ENCODE measurements around the gene GNG13.
"Not testable (repeated sequence)": the region's sequence is repeated elsewhere in the genome, so short reads cannot be mapped to it uniquely, and the experiment has no call there.

GNG13 gene, protein sequence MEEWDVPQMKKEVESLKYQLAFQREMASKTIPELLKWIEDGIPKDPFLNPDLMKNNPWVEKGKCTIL

DNA sequence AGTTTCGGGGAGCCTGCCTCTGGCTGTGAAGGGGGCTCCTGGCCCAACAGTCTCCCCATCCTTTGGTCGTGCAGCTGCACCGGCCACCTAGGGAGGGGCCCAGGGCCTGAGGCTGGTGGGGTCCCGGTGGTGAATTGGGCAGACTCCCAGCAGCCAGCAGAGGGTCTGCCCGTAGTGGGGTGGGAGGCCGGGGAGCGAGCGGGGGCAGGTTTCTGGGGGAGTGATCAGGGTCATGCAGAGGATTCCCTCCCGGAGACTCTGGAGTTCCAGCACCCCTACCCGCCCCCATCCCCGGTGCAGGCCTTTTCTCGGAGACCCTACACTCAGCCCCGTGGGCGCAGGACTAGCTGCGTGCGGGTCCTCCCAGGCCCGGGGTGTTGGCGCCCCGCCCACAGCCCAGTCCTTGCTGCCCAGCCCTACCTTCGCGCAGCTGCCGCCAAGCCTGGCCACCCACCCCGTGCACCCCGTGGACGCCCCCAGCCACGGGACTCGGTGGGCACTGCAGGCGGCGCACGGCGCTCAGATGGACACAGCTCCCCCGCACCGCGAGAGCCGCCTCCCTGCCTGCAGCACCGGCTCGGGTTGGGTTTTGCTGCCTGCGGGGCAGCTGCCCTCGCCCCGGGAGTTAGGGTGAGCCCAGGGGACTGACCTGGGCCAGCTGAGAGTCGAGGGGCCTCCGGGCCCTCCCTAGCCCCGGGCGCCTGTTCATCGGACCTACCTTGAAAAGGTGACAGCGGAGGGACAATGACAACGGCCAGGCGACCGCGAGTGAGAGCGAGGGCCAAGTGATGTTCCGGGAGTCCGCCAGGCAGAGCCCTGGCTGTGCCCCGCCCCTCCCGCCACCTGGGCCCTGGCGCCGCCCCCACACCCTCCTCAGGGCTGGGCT lies at the start of gene GNG13:
Gene GNG13 (minus strand): TSS at position 787 of the 886 bp plus-strand sequence. CDS start 1,657 bp downstream, outside the sequence.
- DNase-seq = no peak

DNA sequence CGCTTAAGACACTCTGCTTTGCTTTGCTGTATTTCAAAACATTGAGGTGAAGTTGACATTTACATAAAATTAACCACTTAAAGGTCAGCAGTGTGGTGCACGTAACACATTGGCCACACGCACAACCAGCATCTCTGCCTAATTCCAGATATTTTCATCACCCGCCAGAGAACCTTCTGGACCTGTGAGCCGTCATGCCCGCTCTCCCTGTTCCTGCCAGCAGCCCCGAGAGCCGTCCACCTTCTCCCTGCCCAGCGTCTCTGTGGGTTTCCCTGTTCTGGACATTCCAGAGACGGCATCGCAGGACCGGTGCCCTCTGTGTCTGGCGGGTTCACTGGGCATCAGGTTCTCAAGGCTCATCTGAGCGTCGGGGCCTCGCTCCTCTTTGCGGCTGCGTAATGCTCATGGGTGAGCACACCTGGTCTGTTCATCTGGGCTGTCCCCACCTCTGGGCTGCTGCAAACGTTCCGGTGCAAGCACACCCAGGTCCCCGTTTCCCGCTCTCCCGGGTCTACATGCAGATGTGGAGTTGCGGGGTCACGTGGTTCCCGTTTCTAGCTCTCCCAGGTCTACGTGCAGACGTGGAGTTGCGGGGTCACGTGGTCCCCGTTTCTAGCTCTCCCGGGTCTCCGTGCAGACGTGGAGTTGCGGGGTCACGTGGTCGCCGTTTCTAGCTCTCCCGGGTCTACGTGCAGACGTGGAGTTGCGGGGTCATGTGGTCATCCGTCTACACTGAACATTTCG lies 48.1 kb upstream of the GNG13 start:
- no peak for DNase-seq

DNA sequence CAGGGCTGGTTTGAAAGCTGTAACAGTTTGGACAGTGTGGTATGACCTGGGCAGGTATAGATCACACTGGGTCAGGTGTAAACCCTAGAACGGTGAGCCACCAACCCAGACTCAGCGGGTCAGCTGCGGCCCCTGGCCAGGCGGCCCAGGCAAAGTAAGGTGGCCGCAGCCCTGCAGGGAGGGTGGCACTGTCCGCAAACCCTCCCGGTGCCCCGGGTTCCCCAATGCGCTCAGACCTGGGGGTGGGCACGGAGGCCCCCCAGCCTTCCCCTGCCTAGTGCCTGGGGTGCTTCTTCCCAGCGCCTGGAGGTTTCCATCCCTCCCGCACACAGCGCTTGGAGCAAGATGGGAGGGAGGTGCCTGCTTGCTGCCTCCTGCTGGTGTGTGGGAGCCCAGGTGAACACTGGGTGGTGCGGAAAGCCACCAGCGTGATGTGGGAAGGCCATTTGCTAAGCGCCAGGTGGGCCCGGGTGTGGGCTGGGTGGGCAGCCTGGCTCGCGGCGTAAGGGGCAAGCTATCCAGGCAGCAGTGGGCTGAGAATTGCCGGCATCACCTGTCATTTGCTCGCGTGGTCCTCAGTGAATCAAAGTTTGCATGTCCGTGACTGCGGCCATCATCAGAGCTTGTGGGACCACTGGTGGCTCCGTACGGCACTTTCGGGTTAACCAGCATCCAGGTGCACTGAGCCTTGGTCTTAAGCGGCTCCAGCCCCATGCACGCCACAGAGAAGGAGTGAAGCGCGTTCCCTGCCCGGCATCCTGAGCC lies 47.3 kb upstream of the GNG13 start:
- DNase-seq = no peak

DNA sequence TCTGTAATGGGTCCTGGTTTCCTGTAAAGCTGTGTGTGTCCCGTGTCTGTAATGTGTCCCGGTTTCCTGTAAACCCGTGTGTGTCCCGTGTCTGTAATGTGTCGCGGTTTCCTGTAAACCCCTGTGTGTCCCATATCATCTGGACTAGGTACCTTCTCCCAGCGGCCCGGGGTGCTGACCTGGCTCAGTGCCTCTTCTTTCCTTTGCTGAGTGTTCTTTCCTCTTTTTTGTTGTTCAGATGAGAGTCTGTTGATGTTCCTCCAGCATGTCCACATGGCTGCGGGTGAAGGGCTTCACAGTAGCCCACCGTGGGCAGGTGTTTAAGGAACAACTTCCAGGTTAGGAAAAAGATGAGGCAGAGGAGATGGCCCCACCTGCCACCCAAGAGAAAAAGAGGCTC lies 46.6 kb upstream of the GNG13 start:
- DNase-seq = no peak

DNA sequence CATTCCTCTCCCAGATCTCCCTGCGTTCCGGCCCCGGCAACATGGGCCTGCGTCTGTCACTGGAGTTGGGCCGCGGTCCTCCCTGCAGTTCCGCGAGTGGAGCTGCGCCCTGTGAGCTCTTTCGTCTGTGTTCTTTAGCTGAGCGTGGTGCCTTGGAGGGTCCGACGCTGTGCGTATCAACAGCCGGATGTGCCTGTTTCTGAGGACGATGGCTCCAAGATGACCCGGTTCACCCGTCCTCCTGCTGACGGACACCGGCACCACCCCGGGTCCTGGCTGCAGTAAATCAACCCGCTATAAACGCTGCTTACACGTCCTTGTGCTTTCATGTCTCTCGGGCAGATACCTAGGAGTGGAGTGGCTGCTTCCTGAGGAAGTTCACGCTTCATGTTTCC lies 44.8 kb upstream of the GNG13 start:
- no peak for DNase-seq

DNA sequence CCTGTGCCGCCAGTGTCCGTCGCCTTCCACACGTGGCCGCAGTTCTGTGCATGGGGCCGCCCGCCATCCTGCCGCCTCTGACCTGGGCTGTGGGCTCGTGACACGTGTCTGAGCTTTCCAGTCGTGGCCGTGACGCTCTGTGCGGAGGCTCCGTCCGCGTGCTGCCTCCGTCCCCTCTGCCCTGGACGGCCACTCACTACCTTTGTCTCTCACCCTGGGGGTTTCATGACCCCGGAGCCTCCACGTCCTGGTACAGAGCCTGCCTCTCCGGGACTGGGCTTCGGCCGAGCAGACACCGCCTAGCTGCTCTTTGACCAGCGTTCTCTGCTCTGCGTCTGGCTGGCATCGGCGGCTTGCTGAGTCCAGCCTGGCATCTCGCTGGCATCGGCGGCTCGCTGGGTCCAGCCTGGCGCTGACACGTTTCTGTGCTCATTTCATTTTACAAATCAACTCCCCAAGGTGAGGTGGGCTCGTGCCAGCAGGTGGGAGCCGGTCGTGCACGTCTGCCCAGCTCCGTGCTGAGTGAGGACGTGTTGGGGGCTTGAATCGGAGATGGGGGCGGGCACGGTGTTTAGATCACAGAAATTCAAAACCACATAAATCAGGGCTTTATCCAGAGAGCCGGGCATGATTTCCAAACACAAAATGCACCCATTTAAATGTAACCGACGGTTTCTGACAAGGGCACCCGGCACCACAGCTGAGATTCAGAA lies 44.3 kb upstream of the GNG13 start:
- no peak for DNase-seq

DNA sequence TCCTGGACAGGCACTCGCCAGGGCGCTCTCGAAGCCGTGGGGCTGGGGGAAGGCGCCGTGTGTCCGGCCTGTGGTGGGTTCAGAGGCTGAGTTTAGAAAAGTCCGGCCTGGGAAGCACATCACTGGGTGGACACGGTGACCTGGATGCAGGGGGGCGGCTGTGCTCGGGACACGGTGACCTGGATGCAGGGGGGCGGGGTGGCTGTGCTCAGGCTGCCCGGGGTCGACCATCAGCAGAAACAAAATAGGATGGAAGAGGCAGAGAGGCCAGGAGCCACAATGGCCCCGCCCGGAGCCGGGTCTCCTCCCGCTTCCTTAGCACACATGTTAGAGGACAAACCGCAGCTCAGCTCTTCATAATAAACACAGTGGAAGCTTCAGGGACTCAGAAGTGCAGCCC lies 43.2 kb upstream of the GNG13 start:
- no peak for DNase-seq

DNA sequence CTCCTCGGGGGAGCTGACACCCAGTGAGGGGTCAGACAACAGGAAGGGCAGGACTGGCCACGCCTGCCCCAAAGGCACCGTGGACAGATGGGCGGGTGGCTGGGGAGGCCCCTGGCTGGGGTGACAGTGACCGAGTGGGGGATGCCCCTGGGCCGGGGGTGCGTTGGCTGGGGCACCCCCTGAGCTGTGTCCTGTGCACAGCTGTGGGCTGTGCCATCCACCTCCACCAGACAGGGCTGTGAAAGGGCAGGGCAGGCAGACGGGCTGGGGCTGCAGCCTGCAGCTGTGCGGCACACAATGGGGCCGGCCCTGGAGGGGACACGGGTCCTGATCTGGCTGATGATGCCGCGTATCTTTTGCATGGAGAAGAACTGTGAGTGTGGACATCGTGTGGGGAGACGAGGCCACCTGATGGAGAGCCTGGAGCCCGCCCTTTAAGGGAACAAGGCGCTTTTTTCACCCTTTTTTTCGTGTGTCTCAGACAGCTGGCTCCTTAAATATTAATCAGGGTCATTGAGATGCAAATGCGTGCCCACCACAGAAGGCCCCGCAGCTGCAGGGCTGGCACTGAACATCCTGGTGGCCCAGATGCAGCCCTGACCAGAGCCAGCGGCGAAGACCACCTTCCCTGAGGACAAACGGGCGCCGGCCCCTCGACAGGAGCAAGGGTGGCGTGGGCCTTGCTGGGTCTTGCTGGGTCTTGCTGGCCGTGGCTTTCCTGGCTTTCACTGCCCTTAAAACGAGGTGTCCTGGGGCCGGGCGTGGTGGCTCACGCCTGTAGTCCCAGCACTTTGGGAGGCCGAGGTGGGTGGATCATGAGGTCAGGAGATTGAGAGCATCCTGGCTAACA lies 42.4 kb upstream of the GNG13 start:
- no peak for DNase-seq

DNA sequence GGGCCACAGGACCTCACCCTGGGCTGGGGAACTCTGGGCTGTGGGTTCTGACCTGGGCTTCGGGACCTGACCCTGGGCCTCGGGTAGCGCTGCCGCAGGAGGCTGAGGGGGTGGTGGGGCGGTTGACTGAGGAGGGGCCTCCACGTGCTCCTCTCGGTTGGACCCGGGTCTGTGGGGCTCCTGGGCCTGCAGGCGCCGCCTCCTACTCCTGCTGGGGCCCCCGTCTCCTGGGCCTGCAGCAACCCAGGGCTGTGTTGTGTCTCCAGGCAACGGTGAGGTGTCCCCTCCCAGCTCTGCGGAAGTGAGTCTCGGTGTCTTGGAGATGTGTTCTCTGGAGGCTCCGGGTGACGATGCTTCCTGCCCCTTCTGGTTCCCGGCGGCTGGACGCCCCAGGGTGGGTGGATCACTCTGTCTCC lies 41.5 kb upstream of the GNG13 start:
- no peak for DNase-seq

DNA sequence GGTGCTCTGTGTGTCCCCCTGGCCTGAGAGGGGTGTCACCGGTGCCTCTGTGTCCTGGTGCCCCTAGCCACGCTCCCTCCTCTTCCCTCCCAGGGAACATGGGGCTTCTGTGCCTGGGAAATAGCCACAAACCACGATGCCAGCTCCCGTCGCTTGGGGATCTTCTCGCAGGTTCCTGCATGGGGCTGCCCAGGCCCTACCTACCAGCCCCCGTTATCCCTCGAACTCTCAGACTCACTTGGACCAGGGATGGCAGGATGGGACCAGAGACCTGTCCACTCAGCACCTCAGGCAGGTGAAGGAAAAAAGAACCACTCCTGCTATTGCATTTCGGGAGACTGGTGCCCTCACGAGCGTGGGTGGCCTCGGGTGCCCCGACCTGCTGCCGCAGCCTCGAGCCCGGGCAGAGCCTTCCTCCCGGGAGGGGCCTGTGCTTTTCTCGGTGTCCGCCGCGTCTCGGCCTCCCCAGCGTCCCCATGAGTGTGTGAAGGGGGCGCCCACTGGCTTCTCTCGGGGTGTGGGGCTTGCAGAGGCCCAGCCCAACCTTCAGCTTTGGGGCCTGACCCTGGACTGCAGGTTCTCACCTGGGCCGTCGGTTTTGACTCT lies 41.0 kb upstream of the GNG13 start:
- no peak for DNase-seq

DNA sequence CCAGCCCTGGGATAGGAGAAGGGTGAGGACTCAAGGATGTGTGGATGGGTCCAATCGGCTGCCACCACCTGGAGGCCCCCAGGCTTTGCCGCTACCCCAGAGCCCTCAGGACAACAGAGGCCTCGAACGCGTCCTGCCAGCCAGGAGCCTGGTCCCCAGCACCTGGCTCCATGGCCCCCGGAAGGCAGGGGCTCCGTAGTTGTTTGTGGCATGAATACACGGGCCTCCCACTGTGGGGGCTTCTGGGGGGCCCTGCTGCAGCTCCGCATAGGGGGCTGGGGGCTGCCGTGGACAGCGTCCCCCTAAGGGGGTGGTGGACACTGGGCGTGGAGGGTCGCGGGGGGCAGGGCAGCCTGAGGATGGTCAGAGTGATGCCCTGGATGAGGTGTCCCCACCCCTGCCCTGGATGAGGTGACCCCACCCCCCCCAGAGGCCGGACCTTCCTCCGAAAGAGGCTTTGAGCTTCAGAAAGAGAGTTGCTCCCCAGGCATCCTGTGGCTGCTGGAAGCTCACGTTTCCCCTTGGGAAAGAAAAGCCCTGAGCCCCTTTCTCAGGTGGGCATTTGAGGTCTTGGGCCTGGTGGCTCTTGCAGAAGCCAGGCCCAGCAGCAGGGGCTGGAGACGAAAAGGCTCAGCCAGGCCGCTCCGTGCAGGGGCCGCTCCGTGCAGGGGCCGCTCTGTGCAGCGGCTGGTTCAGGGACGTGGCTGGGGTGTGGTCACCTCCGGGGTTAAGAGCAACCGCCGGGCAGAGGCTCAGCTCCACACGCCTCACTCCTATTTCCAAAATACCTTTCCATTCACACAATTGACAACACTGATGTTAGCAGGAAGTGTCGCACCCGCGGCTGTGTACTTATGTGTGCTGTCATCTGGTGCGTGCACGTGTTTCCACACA lies 40.3 kb upstream of the GNG13 start:
- no peak for DNase-seq

DNA sequence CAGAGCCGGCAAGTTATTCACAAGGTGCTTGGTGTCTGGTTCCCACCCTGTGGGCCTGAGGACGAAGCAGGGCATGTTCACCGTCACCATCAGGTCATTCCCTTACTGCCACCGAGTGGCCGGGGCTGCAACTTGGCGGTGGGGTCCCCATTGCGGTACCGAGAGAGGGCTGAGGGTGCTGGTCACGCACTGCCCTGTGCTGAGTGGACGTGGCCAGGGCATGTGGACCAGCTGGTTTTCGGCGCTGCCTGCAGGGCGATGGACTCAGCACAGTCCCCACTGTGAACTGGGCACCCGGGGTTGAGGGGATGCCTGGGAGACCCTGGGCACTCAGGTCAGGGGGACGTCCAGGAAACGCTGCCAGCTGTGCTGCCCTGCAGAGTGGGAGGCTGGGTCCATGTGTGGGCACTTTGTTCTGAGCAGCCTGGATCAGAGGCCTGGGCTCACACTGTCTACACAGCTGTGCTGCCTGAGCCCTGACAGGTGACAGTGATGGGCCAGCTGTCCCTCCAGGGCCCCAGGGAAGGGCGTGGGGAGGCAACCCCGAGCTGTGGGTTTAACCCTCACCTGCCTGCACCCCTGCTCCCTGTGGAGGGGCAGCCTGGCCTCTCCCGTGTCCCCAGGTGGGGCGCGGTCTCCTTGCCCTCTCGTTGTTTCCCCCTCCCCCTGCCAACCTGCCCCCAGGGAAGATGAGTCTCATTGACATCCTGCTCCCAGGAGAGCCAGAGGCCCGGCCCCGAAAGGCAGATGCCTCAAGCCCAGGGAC lies 39.3 kb upstream of the GNG13 start:
- DNase-seq = no peak

DNA sequence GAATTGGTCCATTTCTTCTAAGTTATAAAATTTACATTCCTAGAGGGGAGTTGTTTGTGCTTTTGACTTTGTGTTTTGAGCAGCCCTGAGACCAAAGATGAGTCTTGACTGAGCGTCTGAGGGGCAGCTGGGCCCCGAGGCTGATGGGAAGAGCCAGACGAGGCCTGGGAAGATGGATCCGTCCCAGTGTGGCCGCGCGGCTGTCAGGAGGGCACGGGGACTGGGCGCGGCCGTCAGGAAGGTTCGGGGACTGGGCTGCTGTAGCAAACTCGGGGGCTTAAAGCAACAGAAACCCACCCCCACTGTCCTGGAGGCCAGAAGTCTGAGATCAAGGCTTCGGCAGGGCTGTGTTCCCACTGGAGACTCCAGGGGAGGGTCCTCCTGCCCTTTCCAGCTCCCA lies 38.2 kb upstream of the GNG13 start:
- no peak for DNase-seq

DNA sequence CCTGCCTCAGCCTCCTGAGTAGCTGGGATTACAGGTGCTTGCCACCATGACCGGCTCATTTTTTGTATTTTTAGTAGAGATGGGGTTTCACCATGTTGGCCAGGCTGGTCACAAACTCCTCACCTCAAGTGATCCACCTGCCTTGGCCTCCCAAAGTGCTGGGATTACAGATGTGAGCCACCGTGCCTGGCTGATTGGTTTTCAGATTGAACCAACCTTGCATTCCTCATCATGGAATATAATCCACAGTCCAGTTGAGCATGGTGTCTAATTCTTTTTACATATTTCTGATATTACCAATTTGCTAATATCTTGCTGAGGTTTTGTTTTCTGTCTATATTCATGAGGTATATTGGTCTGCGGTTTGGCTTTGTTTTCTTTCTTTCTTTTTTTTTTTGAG lies 36.3 kb upstream of the GNG13 start:
- DNase-seq = not testable (repeated sequence)

DNA sequence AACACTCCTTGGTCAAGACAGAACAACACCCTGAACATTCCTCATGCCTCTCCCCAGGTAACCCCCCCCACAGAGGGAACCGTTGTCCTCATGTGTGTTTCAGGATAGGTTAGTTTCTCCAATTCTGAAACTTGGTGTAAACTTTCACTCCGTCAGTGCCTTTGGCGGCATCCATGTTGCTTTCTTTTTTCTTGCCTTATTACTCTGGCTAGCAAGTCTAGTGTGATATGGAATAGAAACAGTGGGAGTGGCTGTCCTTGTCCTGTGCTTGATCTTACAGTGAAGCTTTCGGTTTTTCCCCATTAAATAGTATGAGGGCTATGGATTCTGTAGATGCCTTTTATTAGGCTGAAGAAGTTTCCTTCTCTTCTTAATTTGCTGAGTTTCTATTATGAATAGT lies 35.7 kb upstream of the GNG13 start:
- no peak for DNase-seq

DNA sequence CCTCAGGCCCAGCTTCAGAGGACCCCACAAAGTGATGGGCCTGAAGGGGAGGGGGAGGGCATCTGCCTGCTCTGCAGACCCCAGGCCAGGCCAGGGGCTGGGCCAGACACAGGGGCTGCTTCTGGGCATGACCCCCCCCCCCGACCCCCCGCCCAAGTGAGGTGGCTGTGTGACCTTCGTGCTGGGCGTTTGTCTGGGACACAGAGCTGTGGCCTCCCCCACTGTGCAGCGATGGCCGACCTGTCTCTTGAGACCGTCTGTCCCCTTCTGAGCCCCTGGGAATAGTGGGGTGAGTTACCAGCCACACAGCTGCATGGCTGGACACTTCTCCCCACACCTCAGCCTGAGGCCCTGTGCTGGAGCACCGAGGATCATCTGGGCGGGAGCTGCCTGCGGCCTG lies 34.8 kb upstream of the GNG13 start:
- no peak for DNase-seq

DNA sequence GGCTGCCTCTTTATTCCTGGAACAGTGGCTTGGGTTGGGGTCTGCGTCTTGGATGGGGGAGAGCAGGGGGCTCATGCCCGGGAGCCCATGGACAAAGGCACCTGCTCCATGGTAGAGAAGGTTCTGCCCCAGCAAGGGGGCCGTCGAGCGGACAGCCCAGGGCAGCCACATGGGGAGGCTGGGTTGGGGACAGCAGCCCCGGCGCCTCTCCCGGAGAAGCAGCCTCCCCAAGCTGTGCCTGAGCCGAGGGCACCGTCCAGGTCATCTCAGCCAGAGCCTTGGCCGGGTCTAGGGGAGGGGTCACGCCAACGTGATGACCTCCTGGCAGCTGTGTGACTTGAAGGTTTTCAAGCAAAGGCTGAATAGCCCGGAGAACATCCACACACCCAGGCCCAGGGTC lies 32.9 kb upstream of the GNG13 start:
- no peak for DNase-seq

DNA sequence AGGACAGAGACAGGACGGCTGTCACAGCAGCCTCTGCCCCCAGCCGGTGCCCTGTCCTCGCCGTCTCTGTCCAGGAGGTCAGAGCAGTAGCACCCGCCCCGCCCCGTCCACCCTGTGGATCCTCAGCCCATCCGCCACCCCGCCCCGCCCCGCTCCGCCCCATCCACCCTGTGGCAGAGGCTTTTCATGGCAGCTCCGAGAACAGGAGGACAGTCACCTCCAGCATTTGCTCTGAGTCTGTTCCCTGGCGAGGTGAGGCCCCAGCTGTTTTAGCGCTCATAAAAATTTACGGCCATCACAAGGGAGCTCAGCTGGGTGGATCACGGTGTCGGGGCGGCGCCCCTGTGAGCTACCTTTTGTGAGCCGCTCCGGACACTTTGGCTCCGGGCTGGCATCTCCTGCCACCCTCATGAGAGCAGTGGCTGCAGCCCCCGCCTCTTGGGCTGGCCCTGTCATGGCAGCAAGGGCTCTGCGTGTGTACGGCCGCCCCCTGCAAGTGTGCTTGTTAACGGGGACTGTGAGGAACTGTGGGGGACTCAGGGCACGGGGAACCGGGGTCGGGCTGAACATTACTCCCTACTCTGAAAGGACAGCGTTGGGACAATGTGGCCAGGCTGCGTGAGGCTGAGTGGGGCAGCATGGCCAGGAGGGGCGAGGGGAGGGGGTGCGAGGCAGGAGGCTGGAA lies 32.3 kb upstream of the GNG13 start:
- no peak for DNase-seq

All from CD4-positive, alpha-beta T cell treated with Interleukin-1 beta for 1 hour (primary cell).